Thyroid gland (tissue), 4 donors: ENCODE results near the gene PDSS1. TPM values are rescaled to one million over a fixed set of nuclear protein-coding genes. Genes with fewer than 3 reads are reported as not detected.

Source experiments
- DNase-seq, 2 donors: peaks; one replicate each; pipeline ENCODE4 v3.0.0-alpha.2; 2019
- H3K27ac ChIP-seq, 3 donors: fragments of 200-600 bp; sonication (generic); 1 replicate in 2 of 3; 2 replicates in 1 of 3; pipeline ENCODE4 v1.5.1; 2016 to 2019; ENCODE audit warnings: mild to moderate bottlenecking in 1 of 3, moderate library complexity in 1 of 3
- H3K27me3 ChIP-seq: fragments of 200-600 bp; sonication (generic); one replicate; pipeline ENCODE4 v1.5.1; 2019
- H3K36me3 ChIP-seq, 2 donors: fragments of 200-600 bp; sonication (generic); one replicate each; pipeline ENCODE4 v1.5.1; 2016 to 2019
- H3K4me1 ChIP-seq, 2 donors: fragments of 200-600 bp; sonication (generic); one replicate each; pipeline ENCODE4 v1.5.1; 2017 to 2019
- H3K4me3 ChIP-seq, 3 donors: fragments of 200-600 bp; sonication (generic); replicated peaks in 1 of 3; 1 replicate in 2 of 3; 2 replicates in 1 of 3; pipeline ENCODE4 v1.5.1; 2016; ENCODE audit warnings: mild to moderate bottlenecking in 1 of 3
- H3K9me3 ChIP-seq: fragments of 200-600 bp; sonication (generic); one replicate; pipeline ENCODE4 v1.5.1; 2017
- POLR2A ChIP-seq, 2 donors: fragments of 450-650 bp; IDR thresholded peaks; one replicate each; pipeline ENCODE4 v1.6.1; 2017; ENCODE audit warnings: antibody characterized with exemption in 2 of 2, mild to moderate bottlenecking in 2 of 2, moderate library complexity in 1 of 2
- WGBS, 2 donors: methylation state at CpG; one replicate each; pipeline ENCODE4 v1.1.5; 2017; 5-methylcytosine and 5-hydroxymethylcytosine counted together
- intact Hi-C: fragments of 100-400 bp; cut with DNase I; formaldehyde crosslinking; loops from one replicate; pipeline ENCODE4 v1.15.1; 2023
- total RNA-seq, 4 donors: library from RNA; depleted of rRNA; stranded (reverse); fragments of >200 nt; gene quantifications; one replicate each; pipeline ENCODE4 v1.2.3, GENCODE V29; 2016
- TF ChIP-seq, protein P1 (sequence below), 6 experiments: fragments of 200-600 bp in 3 of 6; fragments of 450-650 bp in 3 of 6; sonication (generic) in 3 of 6; IDR thresholded peaks; one replicate each; pipeline ENCODE4 v1.5.1; 2016 to 2019; ENCODE audit warnings: antibody characterized with exemption in 6 of 6, mild to moderate bottlenecking in 2 of 6, inconsistent platforms in 1 of 6, moderate library complexity in 1 of 6

Gene PDSS1
- total RNA-seq, 4 donors from 2014 or later: 2.7 to 15.0 (median 3.6) TPM

DNA sequence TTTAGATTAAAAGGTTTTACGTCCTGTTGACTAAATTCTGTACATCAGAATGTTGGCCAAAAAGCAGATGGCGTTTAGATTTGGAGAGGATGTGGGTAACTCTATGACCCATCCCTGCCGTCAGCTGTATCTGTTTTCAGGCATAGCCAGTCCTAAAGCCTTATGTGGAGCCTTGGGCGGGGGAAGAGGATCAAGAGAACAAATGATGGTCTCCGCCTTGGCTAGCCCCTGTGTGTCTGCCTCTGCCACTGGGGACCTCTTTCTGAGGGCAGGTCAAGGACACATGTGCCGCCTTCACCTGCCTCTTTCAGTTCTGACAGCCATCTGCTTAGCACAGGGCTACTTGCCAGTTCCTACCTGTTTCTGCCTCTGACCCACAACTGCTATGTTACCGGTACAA, 24.1 kb downstream of the PDSS1 start:
- Histone ChIP-seq H3K36me3 (peaks cover 0 to 8% of the 10 kb centered on the region in 2 donors), H3K4me3 (no peak overlapping the region), H3K27ac (no peak overlapping the region), H3K9me3 (no peaks in the 10 kb centered on the region), H3K27me3 (no peaks in the 10 kb centered on the region), H3K4me1 (no peaks in the 10 kb centered on the region)
- no peak for TF ChIP-seq POLR2A (IDR thresholded peaks at IDR 0.05)
- TF ChIP-seq, protein P1, sequence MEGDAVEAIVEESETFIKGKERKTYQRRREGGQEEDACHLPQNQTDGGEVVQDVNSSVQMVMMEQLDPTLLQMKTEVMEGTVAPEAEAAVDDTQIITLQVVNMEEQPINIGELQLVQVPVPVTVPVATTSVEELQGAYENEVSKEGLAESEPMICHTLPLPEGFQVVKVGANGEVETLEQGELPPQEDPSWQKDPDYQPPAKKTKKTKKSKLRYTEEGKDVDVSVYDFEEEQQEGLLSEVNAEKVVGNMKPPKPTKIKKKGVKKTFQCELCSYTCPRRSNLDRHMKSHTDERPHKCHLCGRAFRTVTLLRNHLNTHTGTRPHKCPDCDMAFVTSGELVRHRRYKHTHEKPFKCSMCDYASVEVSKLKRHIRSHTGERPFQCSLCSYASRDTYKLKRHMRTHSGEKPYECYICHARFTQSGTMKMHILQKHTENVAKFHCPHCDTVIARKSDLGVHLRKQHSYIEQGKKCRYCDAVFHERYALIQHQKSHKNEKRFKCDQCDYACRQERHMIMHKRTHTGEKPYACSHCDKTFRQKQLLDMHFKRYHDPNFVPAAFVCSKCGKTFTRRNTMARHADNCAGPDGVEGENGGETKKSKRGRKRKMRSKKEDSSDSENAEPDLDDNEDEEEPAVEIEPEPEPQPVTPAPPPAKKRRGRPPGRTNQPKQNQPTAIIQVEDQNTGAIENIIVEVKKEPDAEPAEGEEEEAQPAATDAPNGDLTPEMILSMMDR (IDR thresholded peaks at IDR 0.05): no peak
- WGBS, 2 donors: 88 to 93% methylated on average over 7 of the region's 7 CpGs
- intact Hi-C loops: no loop called here
- DNase-seq: no peak

DNA sequence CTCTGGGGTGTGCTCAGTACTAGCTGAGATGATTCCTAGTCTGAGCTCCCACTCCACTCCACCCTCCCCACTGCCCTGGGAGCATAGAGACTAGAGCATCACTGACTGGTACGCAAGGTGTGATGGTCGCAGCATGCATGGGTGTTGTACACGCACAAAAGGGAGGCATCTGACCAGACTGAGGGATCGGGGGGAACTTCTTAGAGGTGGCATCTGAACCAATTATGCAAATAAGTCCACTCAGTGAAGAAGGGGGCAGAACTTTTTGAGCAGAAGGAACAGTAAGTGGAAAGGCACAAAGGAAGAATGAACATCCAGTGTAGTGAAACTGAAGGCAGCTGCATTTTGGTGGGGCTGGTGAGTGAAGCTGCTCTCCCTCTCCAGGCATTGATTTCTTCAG, 25.5 kb downstream of the PDSS1 start:
- Histone ChIP-seq H3K27me3 (no peaks in the 10 kb centered on the region), H3K9me3 (no peaks in the 10 kb centered on the region), H3K4me3 (no peak overlapping the region), H3K4me1 (no peaks in the 10 kb centered on the region), H3K36me3 (peaks cover 0 to 8% of the 10 kb centered on the region in 2 donors), H3K27ac (no peak overlapping the region)
- intact Hi-C loops: no loop called here
- DNase-seq: no peak
- TF ChIP-seq, protein P1 (IDR thresholded peaks at IDR 0.05): no peak
- TF ChIP-seq POLR2A (IDR thresholded peaks at IDR 0.05): no peak
- WGBS, 2 donors: 97% methylated on average over 4 of the region's 4 CpGs

- peaks cover 0 to 8% of the 10 kb centered on the region in 2 donors for H3K36me3 ChIP-seq
These were observed 28.6 kb downstream of the PDSS1 start for GRCh38 chr10:26725837-26726727.

GRCh38 chr10:26727005-26727404, 29.5 kb downstream of the PDSS1 start:
- no peak for DNase-seq
- H3K9me3 ChIP-seq: no peaks in the 10 kb centered on the region
- H3K27ac ChIP-seq: no peak overlapping the region
- intact Hi-C loops: loop anchor here (5.0 kb wide), 1 partner anchor 135 kb away; the partner anchor contains the start of gene ABI1
- no peaks in the 10 kb centered on the region for H3K27me3 ChIP-seq
- H3K36me3 ChIP-seq: peaks cover 0 to 8% of the 10 kb centered on the region in 2 donors
- no peak for TF ChIP-seq POLR2A (IDR thresholded peaks at IDR 0.05)
- TF ChIP-seq, protein P1 (IDR thresholded peaks at IDR 0.05): no peak
- WGBS, 2 donors: 100% methylated on average over 1 of the region's 1 CpG
- no peak overlapping the region for H3K4me3 ChIP-seq
- H3K4me1 ChIP-seq: no peaks in the 10 kb centered on the region

More at GRCh38 chr10:26725837-26726727, 28.6 kb downstream of the PDSS1 start:
- Histone ChIP-seq H3K9me3 (no peaks in the 10 kb centered on the region), H3K27me3 (no peaks in the 10 kb centered on the region), H3K4me1 (no peaks in the 10 kb centered on the region), H3K4me3 (no peak overlapping the region), H3K27ac (no peak overlapping the region)
- DNase-seq: peak; percentile 49 to 78
- intact Hi-C loops: loop anchor here (2.0 to 5.0 kb wide), 2 partner anchors 136 to 159 kb away; partner anchors contain the start of gene ABI1
- TF ChIP-seq, protein P1 (IDR thresholded peaks at IDR 0.05): peak; percentile 44 to 83 (median 80)
- no peak for TF ChIP-seq POLR2A (IDR thresholded peaks at IDR 0.05)
- 58 to 60% methylated on average over 8 of the region's 8 CpGs for WGBS, 2 donors

DNA sequence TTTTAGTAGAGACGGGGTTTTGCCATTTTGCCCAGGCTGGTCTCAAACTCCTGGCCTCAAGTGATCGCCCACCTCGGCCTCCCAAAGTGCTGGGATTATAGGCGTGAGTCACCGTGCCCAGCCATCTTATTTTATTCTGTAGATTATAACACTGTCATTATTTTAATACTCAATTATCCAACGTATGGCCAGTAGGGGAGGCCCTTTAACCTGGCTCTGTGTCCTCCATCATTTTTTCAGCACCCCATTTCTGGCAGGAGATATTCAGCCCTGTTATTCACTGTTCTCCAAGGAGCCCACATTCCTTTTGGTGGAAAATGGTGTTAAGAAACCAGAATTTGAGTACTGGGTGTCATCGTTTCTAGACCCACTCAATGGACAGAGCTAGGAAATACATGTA, 31.5 kb downstream of the PDSS1 start:
- H3K4me1 ChIP-seq: peaks cover 0 to 4% of the 10 kb centered on the region in 2 donors
- H3K27me3 ChIP-seq: no peaks in the 10 kb centered on the region
- no peaks in the 10 kb centered on the region for H3K9me3 ChIP-seq
- TF ChIP-seq, protein P1 (IDR thresholded peaks at IDR 0.05): no peak
- no peak for TF ChIP-seq POLR2A (IDR thresholded peaks at IDR 0.05)
- WGBS, 2 donors: 96 to 97% methylated on average over 7 of the region's 7 CpGs
- no peak overlapping the region for H3K4me3 ChIP-seq
- peaks cover 0 to 8% of the 10 kb centered on the region in 2 donors for H3K36me3 ChIP-seq
- no peak overlapping the region for H3K27ac ChIP-seq
- no peak for DNase-seq
- intact Hi-C loops: loop anchor here (5.0 kb wide), 1 partner anchor 133 kb away; the partner anchor contains the start of gene ABI1
